Measurements from ENCODE around the gene AGPAT4. TPM values are rescaled to one million over a fixed set of nuclear protein-coding genes. Genes with fewer than 3 reads are reported as not detected.
"Not testable (repeated sequence)": the region's sequence is repeated elsewhere in the genome, so short reads cannot be mapped to it uniquely, and the experiment has no call there.

AGPAT4 gene
- polyA plus RNA-seq, 3 donors, result 6.4 to 15.8 (median 6.9) TPM

GRCh38 chr6:161186173-161186769, 87.6 kb downstream of the AGPAT4 start:
- peak; percentile 23 to 53 (median 34) for DNase-seq
- WGBS (ENCODE audit: insufficient coverage), result 36% methylated on average over 16 of the region's 17 CpGs
- Mint-ChIP-seq H3K27ac (peak overlapping the region in 2 of 7 donors; percentile 20 to 21), H3K9me3 (peaks cover 0 to 3% (median 0%) of the 10 kb centered on the region in 7 donors), H3K36me3 (peaks cover 0 to 5% of the 10 kb centered on the region in 2 donors), H3K27me3 (ENCODE audit: low read depth in 3 of 3) (peaks cover 1 to 10% (median 1%) of the 10 kb centered on the region in 3 donors), H3K4me1 (peaks cover 10% of the 10 kb centered on the region), H3K4me3 (no peak overlapping the region)
- no peak overlapping the region for H3K4me2 ChIP-seq (replicated peaks; ENCODE audit: extremely low read depth, low read length, poor library complexity, severe bottlenecking)
- H3K27ac ChIP-seq (ENCODE audit: low read depth in 1 of 2, low read length in 2 of 2), result no peak overlapping the region
- peaks cover 0 to 6% of the 10 kb centered on the region in 2 donors for H3K4me1 ChIP-seq (ENCODE audit: control insufficient read depth in 1 of 2, insufficient read depth in 2 of 2, low read length in 2 of 2)
- H4K20me1 ChIP-seq (ENCODE audit: insufficient read depth, low read length), result no peaks in the 10 kb centered on the region
- H3K9ac ChIP-seq (ENCODE audit: insufficient read depth, low read length, poor library complexity, severe bottlenecking), result no peak overlapping the region
- H2AFZ ChIP-seq (ENCODE audit: insufficient read depth, low read depth, low read length, poor library complexity, severe bottlenecking), result no peak overlapping the region
- H3K79me2 ChIP-seq (ENCODE audit: insufficient read depth, low read length), result no peaks in the 10 kb centered on the region
- H3K9me3 ChIP-seq (replicated peaks in 1 of 2; ENCODE audit: control insufficient read depth in 1 of 2, insufficient read depth in 1 of 2, low read length in 2 of 2), result no peaks in the 10 kb centered on the region
- no peak for TF ChIP-seq CTCF (IDR thresholded peaks at IDR 0.05)
- no peaks in the 10 kb centered on the region for H3K27me3 ChIP-seq (ENCODE audit: control insufficient read depth in 2 of 2, insufficient read depth in 2 of 2, low read length in 2 of 2)
- H3K4me3 ChIP-seq (replicated peaks in 1 of 3; ENCODE audit: low read depth in 2 of 3, low read length in 3 of 3), result no peak overlapping the region
- no peaks in the 10 kb centered on the region for H3K36me3 ChIP-seq (replicated peaks in 1 of 2; ENCODE audit: control insufficient read depth in 1 of 2, insufficient read depth in 2 of 2, low read length in 2 of 2)
- intact Hi-C loops (cut with micrococcal nuclease), result no loop called here

- intact Hi-C loops (cut with micrococcal nuclease), result no loop called here
- Histone ChIP-seq H3K4me2 (replicated peaks; ENCODE audit: extremely low read depth, low read length, poor library complexity, severe bottlenecking) (no peak overlapping the region), H3K79me2 (ENCODE audit: insufficient read depth, low read length) (no peaks in the 10 kb centered on the region), H3K9ac (ENCODE audit: insufficient read depth, low read length, poor library complexity, severe bottlenecking) (no peak overlapping the region), H2AFZ (ENCODE audit: insufficient read depth, low read depth, low read length, poor library complexity, severe bottlenecking) (no peak overlapping the region), H3K9me3 (replicated peaks in 1 of 2; ENCODE audit: control insufficient read depth in 1 of 2, insufficient read depth in 1 of 2, low read length in 2 of 2) (peaks cover 12 to 15% of the 10 kb centered on the region in 2 donors), H3K4me1 (ENCODE audit: control insufficient read depth in 1 of 2, insufficient read depth in 2 of 2, low read length in 2 of 2) (peaks cover 0 to 1% of the 10 kb centered on the region in 2 donors), H3K27me3 (ENCODE audit: control insufficient read depth in 2 of 2, insufficient read depth in 2 of 2, low read length in 2 of 2) (no peaks in the 10 kb centered on the region), H3K27ac (ENCODE audit: low read depth in 1 of 2, low read length in 2 of 2) (no peak overlapping the region), H3K4me3 (replicated peaks in 1 of 3; ENCODE audit: low read depth in 2 of 3, low read length in 3 of 3) (no peak overlapping the region), H4K20me1 (ENCODE audit: insufficient read depth, low read length) (no peaks in the 10 kb centered on the region), H3K36me3 (replicated peaks in 1 of 2; ENCODE audit: control insufficient read depth in 1 of 2, insufficient read depth in 2 of 2, low read length in 2 of 2) (no peaks in the 10 kb centered on the region)
- TF ChIP-seq CTCF (IDR thresholded peaks at IDR 0.05), result no peak
- Mint-ChIP-seq H3K36me3 (peaks cover 2 to 9% of the 10 kb centered on the region in 2 donors), H3K4me3 (no peak overlapping the region), H3K4me1 (peaks cover 3% of the 10 kb centered on the region), H3K27ac (no peak overlapping the region), H3K27me3 (ENCODE audit: low read depth in 3 of 3) (peaks cover 0 to 4% (median 0%) of the 10 kb centered on the region in 3 donors), H3K9me3 (peaks cover 6 to 26% (median 19%) of the 10 kb centered on the region in 7 donors)
- no peak for DNase-seq
- 87% methylated on average over 4 of the region's 8 CpGs for WGBS (ENCODE audit: insufficient coverage)
Observed at GRCh38 chr6:161181121-161181520, 92.7 kb downstream of the AGPAT4 start.

GRCh38 chr6:161178155-161178554, 95.7 kb downstream of the AGPAT4 start:
- not testable (repeated sequence) for H3K27me3 ChIP-seq (ENCODE audit: control insufficient read depth in 2 of 2, insufficient read depth in 2 of 2, low read length in 2 of 2)

More at GRCh38 chr6:161178155-161178554, 95.7 kb downstream of the AGPAT4 start:
- H3K36me3 ChIP-seq (replicated peaks in 1 of 2; ENCODE audit: control insufficient read depth in 1 of 2, insufficient read depth in 2 of 2, low read length in 2 of 2); H3K4me3 ChIP-seq (replicated peaks in 1 of 3; ENCODE audit: low read depth in 2 of 3, low read length in 3 of 3); H4K20me1 ChIP-seq (ENCODE audit: insufficient read depth, low read length); H3K4me1 Mint-ChIP-seq; H3K27ac ChIP-seq (ENCODE audit: low read depth in 1 of 2, low read length in 2 of 2); DNase-seq; intact Hi-C loops (cut with micrococcal nuclease); H3K36me3 Mint-ChIP-seq; H3K27me3 Mint-ChIP-seq (ENCODE audit: low read depth in 3 of 3); H3K27ac Mint-ChIP-seq; H3K79me2 ChIP-seq (ENCODE audit: insufficient read depth, low read length); H3K9ac ChIP-seq (ENCODE audit: insufficient read depth, low read length, poor library complexity, severe bottlenecking); H2AFZ ChIP-seq (ENCODE audit: insufficient read depth, low read depth, low read length, poor library complexity, severe bottlenecking); H3K4me1 ChIP-seq (ENCODE audit: control insufficient read depth in 1 of 2, insufficient read depth in 2 of 2, low read length in 2 of 2); H3K4me3 Mint-ChIP-seq; H3K4me2 ChIP-seq (replicated peaks; ENCODE audit: extremely low read depth, low read length, poor library complexity, severe bottlenecking): not testable (repeated sequence)
- 99% methylated on average over 9 of the region's 14 CpGs for WGBS (ENCODE audit: insufficient coverage)
- H3K9me3 ChIP-seq (replicated peaks in 1 of 2; ENCODE audit: control insufficient read depth in 1 of 2, insufficient read depth in 1 of 2, low read length in 2 of 2), result peaks cover 12 to 15% of the 10 kb centered on the region in 2 donors
- H3K9me3 Mint-ChIP-seq, result peaks cover 11 to 30% (median 18%) of the 10 kb centered on the region in 7 donors
